HG02938 (cell line): Measurements from ENCODE around the gene CCDC40.

Experiments
- ATAC-seq: cut with Tn5 transposase; IDR thresholded peaks from one replicate; pipeline ENCODE4 v1.9.1; 2021; ENCODE audit warnings: mild to moderate bottlenecking, moderate library complexity; ENCODE audit not compliant: unreplicated experiment

Gene CCDC40

GRCh38 chr17:80018917-80019651 is 17.4 kb upstream of the CCDC40 start:
- no peak for ATAC-seq

GRCh38 chr17:80021600-80021999 is 14.8 kb upstream of the CCDC40 start:
- ATAC-seq, result no peak

- no peak for ATAC-seq
These were observed 12.8 kb upstream of the CCDC40 start for GRCh38 chr17:80023481-80024205.

- ATAC-seq, result no peak
These were observed 12.1 kb upstream of the CCDC40 start for GRCh38 chr17:80024206-80024972.

GRCh38 chr17:80025140-80025539 is 11.3 kb upstream of the CCDC40 start:
- no peak for ATAC-seq

- ATAC-seq, result no peak
These were observed 10.6 kb upstream of the CCDC40 start for GRCh38 chr17:80025796-80026195.

GRCh38 chr17:80026359-80027042 is 9.9 kb upstream of the CCDC40 start:
- ATAC-seq, result no peak

- no peak for ATAC-seq
These were observed 9.4 kb upstream of the CCDC40 start for GRCh38 chr17:80027043-80027435.

GRCh38 chr17:80028030-80028429 is 8.4 kb upstream of the CCDC40 start:
- ATAC-seq, result no peak

GRCh38 chr17:80029258-80029974 is 7.0 kb upstream of the CCDC40 start:
- ATAC-seq, result no peak

GRCh38 chr17:80030730-80031410 is 5.6 kb upstream of the CCDC40 start:
- no peak for ATAC-seq

- ATAC-seq, result no peak
These were observed 4.6 kb upstream of the CCDC40 start for GRCh38 chr17:80031691-80032430.

GRCh38 chr17:80032614-80033171 is 3.7 kb upstream of the CCDC40 start:
- ATAC-seq, result no peak

GRCh38 chr17:80033840-80034239 is 2.6 kb upstream of the CCDC40 start:
- ATAC-seq, result no peak

GRCh38 chr17:80034791-80035686 is 1.4 kb upstream of the CCDC40 start:
- ATAC-seq, result no peak

GRCh38 chr17:80035687-80035936 is 830 bp upstream of the CCDC40 start, which contains the start of gene TBC1D16:
TSS of gene TBC1D16 (minus strand) at chr17:80035872. CDS start at chr17:80013547, 22,325 bp downstream.
- ATAC-seq, result no peak

GRCh38 chr17:80036715-80037477 is 454 bp downstream of the CCDC40 start:
- no peak for ATAC-seq
